Adrenal gland (tissue), 5 donors: ENCODE measurements around the gene KCNK10.

Experiments
- CTCF ChIP-seq, 6 experiments: fragments of 450-650 bp in 4 of 6; fragments of 200-600 bp in 2 of 6; sonication (generic) in 1 of 6; IDR thresholded peaks; 1 replicate in 5 of 6; 2 replicates in 1 of 6; pipeline versions ENCODE4 v1.5.1 to v1.8.0; 2016 to 2021; ENCODE audit warnings: antibody characterized with exemption in 6 of 6, mild to moderate bottlenecking in 2 of 6, moderate library complexity in 1 of 6
- POLR2A ChIP-seq, 2 donors: fragments of 450-650 bp; IDR thresholded peaks; one replicate each; pipeline ENCODE4 v1.6.1; 2017; ENCODE audit warnings: antibody characterized with exemption in 2 of 2, mild to moderate bottlenecking in 2 of 2, moderate library complexity in 1 of 2
- donor health status: DM: no; HTN: no; CAD: no.

DNA sequence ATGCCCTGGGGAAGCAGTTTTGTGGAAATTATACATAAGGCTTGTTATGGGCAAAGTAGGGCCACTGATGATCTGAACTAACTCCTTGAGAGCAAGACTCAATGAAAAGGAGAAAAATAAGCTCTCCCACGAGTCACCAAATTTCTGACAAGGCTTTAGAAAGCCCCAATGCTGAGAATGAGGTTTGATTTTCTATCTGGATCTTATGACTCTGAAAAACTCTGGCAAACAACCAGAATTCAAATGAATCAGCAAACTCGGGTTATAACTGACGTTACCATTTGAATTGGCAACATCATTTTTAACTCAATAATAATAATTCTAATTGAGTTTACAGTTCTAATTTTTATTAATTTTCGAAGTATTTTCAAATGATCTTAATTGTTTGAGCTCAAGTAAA is 79.1 kb downstream of the KCNK10 start:
- TF ChIP-seq CTCF (IDR thresholded peaks at IDR 0.05): no peak
- no peak for TF ChIP-seq POLR2A (IDR thresholded peaks at IDR 0.05)
